SJSA1 (cell line): ENCODE data around the gene NKX2-3. TPM values are rescaled to one million over a fixed set of nuclear protein-coding genes. Genes with fewer than 3 reads are reported as not detected.

ENCODE experiments used
- DNase-seq, 2 experiments: peaks; one replicate each; pipeline ENCODE4 v3.0.0-alpha.2; 2015 to 2020; ENCODE audit warnings: low spot score in 2 of 2, low read depth in 1 of 2
- H3K27ac ChIP-seq: fragments of 250-450 bp; sonication (Bioruptor Pico); 2 replicates; pipeline ENCODE4 v1.5.1; 2020; ENCODE audit warnings: mild to moderate bottlenecking, moderate library complexity
- H3K27me3 ChIP-seq: fragments of 250-450 bp; sonication (Bioruptor Pico); replicated peaks from 2 replicates; pipeline ENCODE4 v1.5.1; 2020; ENCODE audit warnings: mild to moderate bottlenecking, moderate library complexity
- H3K36me3 ChIP-seq: fragments of 250-450 bp; sonication (Bioruptor Pico); 2 replicates; pipeline ENCODE4 v1.5.1; 2020; ENCODE audit warnings: mild to moderate bottlenecking
- H3K4me1 ChIP-seq: fragments of 250-450 bp; sonication (Bioruptor Pico); replicated peaks from 2 replicates; pipeline ENCODE4 v1.6.1; 2021; ENCODE audit warnings: mild to moderate bottlenecking
- H3K4me3 ChIP-seq: fragments of 250-450 bp; sonication (Bioruptor Pico); 2 replicates; pipeline ENCODE4 v1.5.1; 2020; ENCODE audit warnings: mild to moderate bottlenecking
- H3K9me3 ChIP-seq: fragments of 250-450 bp; sonication (Bioruptor Pico); replicated peaks from 2 replicates; pipeline ENCODE4 v1.5.1; 2020; ENCODE audit warnings: mild to moderate bottlenecking
- total RNA-seq: library from RNA; depleted of rRNA; stranded (reverse); fragments of >200 nt; shearing (Covaris generic); gene quantifications from 2 replicates; pipeline ENCODE4 v1.2.3, GENCODE V29; 2014

NKX2-3 gene
- total RNA-seq, 1 experiment from 2014 or later = not detected

GRCh38 chr10:99521765-99522469 lies 10.8 kb upstream of the NKX2-3 start:
- H3K9me3 ChIP-seq = no peaks in the 10 kb centered on the region
- peaks cover 8% of the 10 kb centered on the region for H3K4me1 ChIP-seq
- H3K4me3 ChIP-seq = no peak overlapping the region
- no peak overlapping the region for H3K27ac ChIP-seq
- peaks cover 22% of the 10 kb centered on the region for H3K27me3 ChIP-seq
- DNase-seq = no peak
- no peaks in the 10 kb centered on the region for H3K36me3 ChIP-seq

GRCh38 chr10:99522470-99523250 lies 10.1 kb upstream of the NKX2-3 start:
- Histone ChIP-seq H3K27me3 (peaks cover 29% of the 10 kb centered on the region), H3K4me3 (no peak overlapping the region), H3K4me1 (peaks cover 8% of the 10 kb centered on the region)

GRCh38 chr10:99523251-99523773 lies 9.4 kb upstream of the NKX2-3 start:
- Histone ChIP-seq H3K4me1 (peaks cover 8% of the 10 kb centered on the region), H3K27me3 (peaks cover 36% of the 10 kb centered on the region), H3K36me3 (no peaks in the 10 kb centered on the region), H3K4me3 (0 out of 2 replicates have a peak overlapping the region, but pooled peaks have one; percentile 6), H3K27ac (no peak overlapping the region), H3K9me3 (no peaks in the 10 kb centered on the region)
- DNase-seq = no peak

More at GRCh38 chr10:99522470-99523250, 10.1 kb upstream of the NKX2-3 start:
- no peaks in the 10 kb centered on the region for H3K36me3 ChIP-seq
- H3K9me3 ChIP-seq = no peaks in the 10 kb centered on the region
- H3K27ac ChIP-seq = no peak overlapping the region
- DNase-seq = no peak

GRCh38 chr10:99524050-99524666 lies 8.6 kb upstream of the NKX2-3 start:
- DNase-seq = no peak
- Histone ChIP-seq H3K9me3 (no peaks in the 10 kb centered on the region), H3K4me3 (no peak overlapping the region)

GRCh38 chr10:99524736-99525380 lies 7.9 kb upstream of the NKX2-3 start:
- Histone ChIP-seq H3K4me1 (peaks cover 7% of the 10 kb centered on the region), H3K9me3 (no peaks in the 10 kb centered on the region), H3K27ac (no peak overlapping the region), H3K4me3 (no peak overlapping the region), H3K27me3 (peaks cover 50% of the 10 kb centered on the region), H3K36me3 (no peaks in the 10 kb centered on the region)
- no peak for DNase-seq

More at GRCh38 chr10:99524050-99524666, 8.6 kb upstream of the NKX2-3 start:
- H3K27ac ChIP-seq = no peak overlapping the region
- H3K27me3 ChIP-seq = peaks cover 44% of the 10 kb centered on the region
- no peaks in the 10 kb centered on the region for H3K36me3 ChIP-seq
- H3K4me1 ChIP-seq = peaks cover 8% of the 10 kb centered on the region

- Histone ChIP-seq H3K4me3 (no peak overlapping the region), H3K27ac (no peak overlapping the region), H3K4me1 (no peaks in the 10 kb centered on the region), H3K9me3 (no peaks in the 10 kb centered on the region), H3K27me3 (peaks cover 50% of the 10 kb centered on the region), H3K36me3 (no peaks in the 10 kb centered on the region)
- DNase-seq = no peak
Measured at GRCh38 chr10:99525897-99526296, 6.8 kb upstream of the NKX2-3 start.

GRCh38 chr10:99526861-99527504 lies 5.8 kb upstream of the NKX2-3 start:
- Histone ChIP-seq H3K4me1 (no peaks in the 10 kb centered on the region), H3K36me3 (no peaks in the 10 kb centered on the region), H3K27ac (no peak overlapping the region), H3K9me3 (no peaks in the 10 kb centered on the region), H3K4me3 (no peak overlapping the region), H3K27me3 (peaks cover 56% of the 10 kb centered on the region)
- no peak for DNase-seq

- H3K4me1 ChIP-seq = no peaks in the 10 kb centered on the region
- no peaks in the 10 kb centered on the region for H3K36me3 ChIP-seq
- H3K9me3 ChIP-seq = no peaks in the 10 kb centered on the region
- H3K27me3 ChIP-seq = peaks cover 64% of the 10 kb centered on the region
- DNase-seq = no peak
- H3K27ac ChIP-seq = no peak overlapping the region
- no peak overlapping the region for H3K4me3 ChIP-seq
Measured at GRCh38 chr10:99527526-99528493, 4.9 kb upstream of the NKX2-3 start.

GRCh38 chr10:99528494-99529441 lies 4.0 kb upstream of the NKX2-3 start:
- H3K4me1 ChIP-seq = no peaks in the 10 kb centered on the region
- H3K36me3 ChIP-seq = no peaks in the 10 kb centered on the region
- H3K27ac ChIP-seq = no peak overlapping the region
- no peaks in the 10 kb centered on the region for H3K9me3 ChIP-seq
- H3K27me3 ChIP-seq = peaks cover 73% of the 10 kb centered on the region
- no peak for DNase-seq
- H3K4me3 ChIP-seq = no peak overlapping the region

GRCh38 chr10:99529591-99530107 lies 3.1 kb upstream of the NKX2-3 start:
- peaks cover 78% of the 10 kb centered on the region for H3K27me3 ChIP-seq
- DNase-seq = no peak
- H3K9me3 ChIP-seq = no peaks in the 10 kb centered on the region
- no peaks in the 10 kb centered on the region; the same call in 1 of the 2 replicates for H3K4me1 ChIP-seq
- no peak overlapping the region for H3K4me3 ChIP-seq
- no peaks in the 10 kb centered on the region for H3K36me3 ChIP-seq
- H3K27ac ChIP-seq = no peak overlapping the region
